HCT116 (cell line): ENCODE data around the gene UQCC2. TPM values are rescaled to one million over a fixed set of nuclear protein-coding genes. Genes with fewer than 3 reads are reported as not detected.

Experiments used
- ATAC-seq: fragments of 200-7000 bp; cut with Tn5 transposase; 2 replicates; pipeline ENCODE4 v1.9.1; 2020; ENCODE audit warnings: mild to moderate bottlenecking, moderate library complexity
- BruUV-seq: library from RNA; stranded (reverse); fragments of 400-500 nt; replicated peaks from 2 replicates; lab custom pipeline; 2021; lab: Mats Ljungman, UMichigan
- CTCF ChIA-PET: fragments of 300-600 bp; sonication (Branson Sonifier 250); formaldehyde crosslinking; loops from one replicate; lab custom pipeline; 2021; ENCODE audit warnings: antibody characterized with exemption; lab: Charles Lee
- POLR2A ChIA-PET: fragments of 300-600, 350-600 bp; sonication (Branson Sonifier 250); formaldehyde crosslinking; loops from one replicate; lab custom pipeline; 2021; ENCODE audit warnings: antibody characterized with exemption; lab: Charles Lee
- RAD21 ChIA-PET, 2 experiments: fragments of 300-600 bp; sonication (Branson Sonifier 250); formaldehyde crosslinking; loops; one replicate each; lab custom pipeline; 2023; ENCODE audit warnings: low total read pairs in 2 of 2; ENCODE audit not compliant: uncharacterized antibody in 2 of 2, unreplicated experiment in 2 of 2, low non-redundant PET in 1 of 2; lab: Charles Lee
- DNase-seq: peaks from one replicate; pipeline ENCODE4 v3.0.0-alpha.2; 2010; ENCODE audit warnings: low read depth, low spot score
- H2AFZ ChIP-seq: fragments of 200-600 bp; shearing (Covaris generic), sonication (generic); 2 replicates; pipeline ENCODE4 v1.6.1; 2017; ENCODE audit warnings: low read depth, mixed run types, mixed read lengths, antibody characterized with exemption, low read length; ENCODE audit not compliant: poor library complexity, severe bottlenecking
- H3K27ac ChIP-seq: 2 replicates; pipeline ENCODE4 v1.5.1; 2012; ENCODE audit warnings: low read depth, low read length
- H3K27me3 ChIP-seq: fragments of 200-600 bp; sonication (generic); 2 replicates; pipeline ENCODE4 v1.6.1; 2016; ENCODE audit warnings: mixed run types, low read length, mixed read lengths; ENCODE audit not compliant: insufficient read depth
- H3K36me3 ChIP-seq, 2 experiments: fragments of 200-500 bp in 1 of 2; fragments of 200-600 bp in 1 of 2; sonication (Bioruptor generic) in 1 of 2; sonication (generic) in 1 of 2; 2 replicates each; pipeline versions ENCODE4 v1.5.1 to v1.6.1; 2014 to 2016; ENCODE audit warnings: low read length in 2 of 2, inconsistent platforms in 1 of 2, mixed read lengths in 1 of 2, mixed run types in 1 of 2; ENCODE audit not compliant: insufficient read depth in 2 of 2, control insufficient read depth in 1 of 2
- H3K4me1 ChIP-seq, 2 experiments: fragments of 200-600 bp in 1 of 2; sonication (generic) in 1 of 2; 2 replicates each; pipeline versions ENCODE4 v1.5.1 to v1.6.1; 2012 to 2017; ENCODE audit warnings: low read length in 2 of 2, inconsistent platforms in 1 of 2, mild to moderate bottlenecking in 1 of 2, mixed read lengths in 1 of 2, mixed run types in 1 of 2, moderate library complexity in 1 of 2; ENCODE audit not compliant: insufficient read depth in 2 of 2, control insufficient read depth in 1 of 2
- H3K4me2 ChIP-seq: fragments of 200-600 bp; sonication (generic); 2 replicates; pipeline ENCODE4 v1.6.1; 2017; ENCODE audit warnings: mixed run types, low read length, mixed read lengths
- H3K4me3 ChIP-seq, 2 experiments: fragments of 200-600 bp in 1 of 2; sonication (generic) in 1 of 2; replicated peaks in 1 of 2; 2 replicates each; pipeline ENCODE4 v1.5.1; 2011 to 2016; ENCODE audit warnings: low read length in 2 of 2, control low read depth in 1 of 2, low read depth in 1 of 2, mild to moderate bottlenecking in 1 of 2, mixed read lengths in 1 of 2, mixed run types in 1 of 2
- H3K79me2 ChIP-seq: fragments of 200-600 bp; sonication (generic); 2 replicates; pipeline ENCODE4 v1.6.1; 2017; ENCODE audit warnings: mild to moderate bottlenecking, mixed run types, low read length, moderate library complexity, mixed read lengths; ENCODE audit not compliant: insufficient read depth
- H3K9ac ChIP-seq: fragments of 200-600 bp; sonication (generic); 2 replicates; pipeline ENCODE4 v1.6.1; 2016; ENCODE audit warnings: low read length, mixed read lengths
- H3K9me2 ChIP-seq: fragments of 200-600 bp; sonication (generic), shearing (Covaris generic); 2 replicates; pipeline ENCODE4 v1.6.1; 2017; ENCODE audit warnings: mixed run types, mild to moderate bottlenecking, moderate library complexity; ENCODE audit not compliant: insufficient read depth
- H3K9me3 ChIP-seq, 2 experiments: fragments of 200-500 bp in 1 of 2; fragments of 200-600 bp in 1 of 2; sonication (Bioruptor generic) in 1 of 2; sonication (generic) in 1 of 2; 2 replicates each; pipeline ENCODE4 v1.6.1; 2014 to 2017; ENCODE audit warnings: low read length in 2 of 2, mixed read lengths in 2 of 2, inconsistent platforms in 1 of 2, low read depth in 1 of 2, mild to moderate bottlenecking in 1 of 2, mixed run types in 1 of 2, moderate library complexity in 1 of 2; ENCODE audit not compliant: control insufficient read depth in 1 of 2, insufficient read depth in 1 of 2
- H4K20me1 ChIP-seq: fragments of 200-600 bp; sonication (generic), shearing (Covaris generic); 2 replicates; pipeline ENCODE4 v1.6.1; 2017; ENCODE audit warnings: mixed run types, mild to moderate bottlenecking, moderate library complexity; ENCODE audit not compliant: insufficient read depth
- CEBPB ChIP-seq: IDR thresholded peaks from 2 replicates; pipeline ENCODE4 v1.6.1; 2012; ENCODE audit warnings: low read depth
- EGR1 ChIP-seq: IDR thresholded peaks from 2 replicates; pipeline ENCODE4 v1.6.1; 2012; ENCODE audit warnings: low read depth
- ELF1 ChIP-seq: IDR thresholded peaks from 2 replicates; pipeline ENCODE4 v1.6.1; 2012; ENCODE audit warnings: low read depth, borderline replicate concordance
- EZH2 ChIP-seq: fragments of 200-600 bp; sonication (generic); IDR thresholded peaks from 2 replicates; pipeline ENCODE4 v1.6.1; 2017; ENCODE audit warnings: antibody characterized with exemption, mixed run types
- EZH2phosphoT487 ChIP-seq: fragments of 200-600 bp; IDR thresholded peaks from 2 replicates; pipeline ENCODE4 v1.6.1; 2018; ENCODE audit warnings: antibody characterized with exemption, borderline replicate concordance
- FOSL1 ChIP-seq: IDR thresholded peaks from 2 replicates; pipeline ENCODE4 v1.6.1; 2012; ENCODE audit warnings: low read depth
- JUND ChIP-seq: IDR thresholded peaks from 2 replicates; pipeline ENCODE4 v1.6.1; 2012
- RAD21 ChIP-seq: IDR thresholded peaks from 2 replicates; pipeline ENCODE4 v1.6.1; 2012; ENCODE audit warnings: low read depth, mild to moderate bottlenecking
- SP1 ChIP-seq: IDR thresholded peaks from 2 replicates; pipeline ENCODE4 v1.6.1; 2012; ENCODE audit warnings: low read depth
- YY1 ChIP-seq: IDR thresholded peaks from 2 replicates; pipeline ENCODE4 v1.6.1; 2011; ENCODE audit warnings: low read length, low read depth, moderate library complexity, mild to moderate bottlenecking; ENCODE audit not compliant: insufficient replicate concordance; ENCODE audit errors: extremely low read depth
- ZFX ChIP-seq: fragments of 450-650 bp; IDR thresholded peaks from 2 replicates; pipeline ENCODE4 v1.6.1; 2017
- ZNF274 ChIP-seq: fragments of 200-500 bp; sonication (Bioruptor generic); IDR thresholded peaks from 2 replicates; pipeline ENCODE4 v1.6.1; 2014; ENCODE audit warnings: mild to moderate bottlenecking, low read depth, low read length, inconsistent platforms
- intact Hi-C: fragments of 100-400 bp; cut with micrococcal nuclease; formaldehyde crosslinking; loops from 2 replicates; pipeline ENCODE4 v1.10.0; 2022
- total RNA-seq: library from RNA; stranded (reverse); gene quantifications from one replicate; pipeline ENCODE4 v1.2.1, GENCODE V29; 2021; ENCODE audit not compliant: unreplicated experiment
- TF ChIP-seq, protein P1 (sequence below): IDR thresholded peaks from 2 replicates; pipeline ENCODE4 v1.6.1; 2011; ENCODE audit warnings: mild to moderate bottlenecking, low read length, moderate library complexity; ENCODE audit not compliant: insufficient replicate concordance; ENCODE audit errors: extremely low read depth
- TF ChIP-seq, protein P2 (sequence below): IDR thresholded peaks from 2 replicates; pipeline ENCODE4 v1.6.1; 2012

The UQCC2 gene
- total RNA-seq, 1 experiment from 2014 or later = 95.1 TPM

DNA sequence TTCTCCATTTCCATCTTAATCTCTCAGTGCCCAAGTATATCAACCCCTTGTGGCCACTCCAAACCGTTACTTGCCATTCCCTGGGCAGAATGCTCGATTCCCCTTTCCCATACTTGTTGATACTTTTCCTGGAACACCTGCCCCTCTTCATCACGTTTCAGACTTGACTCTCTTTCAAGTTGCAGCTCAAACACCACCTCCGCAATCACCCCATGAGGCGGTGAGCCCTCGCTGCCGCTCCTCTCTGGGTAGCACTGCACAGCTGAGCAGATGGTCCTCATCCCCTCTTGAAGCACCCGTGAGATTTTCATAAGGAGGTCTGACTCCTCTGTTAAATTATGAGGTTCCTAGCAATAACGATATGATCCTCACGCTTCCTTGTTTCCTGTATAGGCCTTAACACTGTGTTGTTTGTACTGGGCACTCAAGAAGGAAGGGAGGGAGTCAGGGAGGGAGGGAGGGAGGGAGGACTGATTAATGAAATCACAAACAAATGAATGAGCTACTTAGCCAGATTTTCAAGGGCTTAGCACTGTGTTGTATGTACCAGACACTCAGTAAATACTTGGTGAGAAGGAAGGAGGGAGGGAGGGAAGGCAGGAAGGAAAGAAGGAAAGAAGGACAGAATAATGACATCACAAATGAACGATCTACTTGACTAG lies 8.0 kb upstream of the UQCC2 start:
- Histone ChIP-seq H3K27me3 (peaks cover 29% of the 10 kb centered on the region), H3K9ac (no peak overlapping the region), H2AFZ (no peak overlapping the region), H3K4me3 (no peak overlapping the region), H3K9me2 (no peaks in the 10 kb centered on the region), H3K36me3 (no peaks in the 10 kb centered on the region), H4K20me1 (no peaks in the 10 kb centered on the region), H3K79me2 (no peaks in the 10 kb centered on the region), H3K4me1 (peaks cover 19 to 25% of the 10 kb centered on the region in 2 experiments), H3K9me3 (no peaks in the 10 kb centered on the region), H3K4me2 (no peak overlapping the region), H3K27ac (no peak overlapping the region)
- intact Hi-C loops = no loop called here
- no peak for DNase-seq
- TF ChIP-seq ZNF274 (no peak), RAD21 (no peak), JUND (no peak), EGR1 (no peak), ELF1 (no peak), ZFX (no peak), YY1 (no peak), SP1 (no peak), EZH2phosphoT487 (no peak), EZH2 (no peak), FOSL1 (no peak), CEBPB (no peak)
- TF ChIP-seq, protein P1, sequence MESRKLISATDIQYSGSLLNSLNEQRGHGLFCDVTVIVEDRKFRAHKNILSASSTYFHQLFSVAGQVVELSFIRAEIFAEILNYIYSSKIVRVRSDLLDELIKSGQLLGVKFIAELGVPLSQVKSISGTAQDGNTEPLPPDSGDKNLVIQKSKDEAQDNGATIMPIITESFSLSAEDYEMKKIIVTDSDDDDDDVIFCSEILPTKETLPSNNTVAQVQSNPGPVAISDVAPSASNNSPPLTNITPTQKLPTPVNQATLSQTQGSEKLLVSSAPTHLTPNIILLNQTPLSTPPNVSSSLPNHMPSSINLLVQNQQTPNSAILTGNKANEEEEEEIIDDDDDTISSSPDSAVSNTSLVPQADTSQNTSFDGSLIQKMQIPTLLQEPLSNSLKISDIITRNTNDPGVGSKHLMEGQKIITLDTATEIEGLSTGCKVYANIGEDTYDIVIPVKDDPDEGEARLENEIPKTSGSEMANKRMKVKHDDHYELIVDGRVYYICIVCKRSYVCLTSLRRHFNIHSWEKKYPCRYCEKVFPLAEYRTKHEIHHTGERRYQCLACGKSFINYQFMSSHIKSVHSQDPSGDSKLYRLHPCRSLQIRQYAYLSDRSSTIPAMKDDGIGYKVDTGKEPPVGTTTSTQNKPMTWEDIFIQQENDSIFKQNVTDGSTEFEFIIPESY = no peak
- TF ChIP-seq, protein P2, sequence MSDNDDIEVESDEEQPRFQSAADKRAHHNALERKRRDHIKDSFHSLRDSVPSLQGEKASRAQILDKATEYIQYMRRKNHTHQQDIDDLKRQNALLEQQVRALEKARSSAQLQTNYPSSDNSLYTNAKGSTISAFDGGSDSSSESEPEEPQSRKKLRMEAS = no peak
- ChIA-PET POLR2A (no interaction called here), RAD21 (no interaction called here), CTCF (no interaction called here)
- no peak for ATAC-seq
- BruUV-seq = no TSS peak
